PC-3 (cell line): ENCODE data around the gene CARMIL1. TPM values are rescaled to one million over a fixed set of nuclear protein-coding genes. Genes with fewer than 3 reads are reported as not detected.
A peak's percentile ranks its signal among the peaks of the same experiment; 100 is the strongest.

ENCODE experiments used
- ATAC-seq: fragments of 200-7000 bp; cut with Tn5 transposase; 2 replicates; pipeline ENCODE4 v1.9.1; 2020; ENCODE audit warnings: mild to moderate bottlenecking, moderate library complexity
- BruUV-seq: library from RNA; stranded (reverse); fragments of 400-500 nt; replicated peaks from 2 replicates; lab custom pipeline; 2021; lab: Mats Ljungman, UMichigan
- CTCF ChIA-PET: fragments of 300-600 bp; sonication (Branson Sonifier 250); formaldehyde crosslinking; loops from one replicate; lab custom pipeline; 2022; ENCODE audit warnings: antibody characterized with exemption; lab: Charles Lee
- POLR2A ChIA-PET: fragments of 300-600 bp; sonication (Branson Sonifier 250); formaldehyde crosslinking; loops from one replicate; lab custom pipeline; 2022; ENCODE audit warnings: antibody characterized with exemption; ENCODE audit not compliant: unreplicated experiment; lab: Charles Lee
- DNase-seq: peaks from one replicate; pipeline ENCODE4 v3.0.0-alpha.2; 2015
- H2AFZ ChIP-seq: fragments of 300-600 bp; sonication (generic); 2 replicates; pipeline ENCODE4 v1.6.0; 2016; ENCODE audit warnings: antibody characterized with exemption, low read length
- H3F3A ChIP-seq: fragments of 300-600 bp; sonication (generic); one replicate; pipeline ENCODE4 v1.6.0; 2017; ENCODE audit warnings: antibody characterized with exemption, low read length, control low read depth, mild to moderate bottlenecking; ENCODE audit not compliant: unreplicated experiment
- H3K27ac ChIP-seq: fragments of 300-600 bp; sonication (generic); 2 replicates; pipeline ENCODE4 v1.5.1; 2016; ENCODE audit warnings: mild to moderate bottlenecking, low read length
- H3K27me3 ChIP-seq: fragments of 300-600 bp; sonication (generic); 2 replicates; pipeline ENCODE4 v1.6.1; 2016; ENCODE audit warnings: low read length, mixed read lengths
- H3K36me3 ChIP-seq: fragments of 300-600 bp; sonication (generic); 2 replicates; pipeline ENCODE4 v1.6.1; 2016; ENCODE audit warnings: low read depth, mixed run types, low read length, mixed read lengths
- H3K4me1 ChIP-seq: fragments of 300-600 bp; sonication (generic); 2 replicates; pipeline ENCODE4 v1.5.1; 2016; ENCODE audit warnings: low read length; ENCODE audit not compliant: insufficient read depth
- H3K4me2 ChIP-seq: fragments of 300-600 bp; sonication (generic); 2 replicates; pipeline ENCODE4 v1.6.0; 2016; ENCODE audit warnings: low read length
- H3K4me3 ChIP-seq: fragments of 300-600 bp; sonication (generic); 2 replicates; pipeline ENCODE4 v1.5.1; 2016; ENCODE audit warnings: mild to moderate bottlenecking, low read length, mixed read lengths
- H3K79me2 ChIP-seq: fragments of 300-600 bp; sonication (generic); 2 replicates; pipeline ENCODE4 v1.6.1; 2017; ENCODE audit warnings: low read length, mixed read lengths
- H3K9ac ChIP-seq: fragments of 300-600 bp; sonication (generic); 2 replicates; pipeline ENCODE4 v1.6.0; 2016; ENCODE audit warnings: mild to moderate bottlenecking, low read length
- H3K9me2 ChIP-seq: fragments of 300-600 bp; sonication (generic); replicated peaks from 2 replicates; pipeline ENCODE4 v1.6.1; 2016; ENCODE audit warnings: mixed run types, low read length, mixed read lengths
- H3K9me3 ChIP-seq: fragments of 300-600 bp; sonication (generic); 2 replicates; pipeline ENCODE4 v1.6.1; 2016; ENCODE audit warnings: low read length, mixed read lengths
- H4K20me1 ChIP-seq: fragments of 300-600 bp; sonication (generic); 2 replicates; pipeline ENCODE4 v1.6.1; 2016; ENCODE audit warnings: low read length, mixed read lengths
- CTCF ChIP-seq: fragments of 300-600 bp; sonication (generic); conservative IDR thresholded peaks from 2 replicates; pipeline ENCODE4 v1.5.1; 2017; ENCODE audit warnings: antibody characterized with exemption, low read depth, mild to moderate bottlenecking, low read length
- EZH2 ChIP-seq: fragments of 300-600 bp; sonication (generic); IDR thresholded peaks from one replicate; pipeline ENCODE4 v1.6.1; 2017; ENCODE audit warnings: antibody characterized with exemption, mild to moderate bottlenecking, low read length; ENCODE audit not compliant: unreplicated experiment
- EZH2phosphoT487 ChIP-seq: fragments of 300-600 bp; sonication (generic); IDR thresholded peaks from 2 replicates; pipeline ENCODE4 v1.6.1; 2018; ENCODE audit warnings: mild to moderate bottlenecking, antibody characterized with exemption, low read length, borderline replicate concordance
- intact Hi-C: fragments of 100-400 bp; cut with micrococcal nuclease; formaldehyde crosslinking; loops from 2 replicates; pipeline ENCODE4 v1.9.0; 2023
- total RNA-seq: library from RNA; depleted of rRNA; stranded (reverse); fragments of >200 nt; gene quantifications from 2 replicates; pipeline ENCODE4 v1.2.3, GENCODE V29; 2014

Gene CARMIL1
- total RNA-seq, 1 experiment from 2014 or later = 22.0 TPM

GRCh38 chr6:25292384-25292783 is 13.2 kb downstream of the CARMIL1 start:
- no peaks in the 10 kb centered on the region for H3K4me1 ChIP-seq
- no peak overlapping the region for H3K4me2 ChIP-seq
- BruUV-seq = no TSS peak
- no peak overlapping the region for H3K9ac ChIP-seq
- ChIA-PET CTCF (no interaction called here), POLR2A (interaction anchor here (0.5 kb wide), 1 partner anchor 82 kb away, joined by 4 read pairs; no protein-coding TSS in a partner anchor)
- DNase-seq (no peak), ATAC-seq (no peak)
- no peaks in the 10 kb centered on the region for H3K9me2 ChIP-seq
- H3K36me3 ChIP-seq = no peaks in the 10 kb centered on the region
- H3K4me3 ChIP-seq = no peak overlapping the region
- no peaks in the 10 kb centered on the region for H3K27me3 ChIP-seq
- no peak overlapping the region for H3K27ac ChIP-seq
- no peaks in the 10 kb centered on the region for H3K9me3 ChIP-seq
- H2AFZ ChIP-seq = no peak overlapping the region
- TF ChIP-seq EZH2phosphoT487 (no peak), EZH2 (no peak)
- intact Hi-C loops = no loop called here
- peaks cover 57% of the 10 kb centered on the region for H3K79me2 ChIP-seq
- no peaks in the 10 kb centered on the region for H3F3A ChIP-seq
- H4K20me1 ChIP-seq = no peaks in the 10 kb centered on the region; the same call in 1 of the 2 replicates

DNA sequence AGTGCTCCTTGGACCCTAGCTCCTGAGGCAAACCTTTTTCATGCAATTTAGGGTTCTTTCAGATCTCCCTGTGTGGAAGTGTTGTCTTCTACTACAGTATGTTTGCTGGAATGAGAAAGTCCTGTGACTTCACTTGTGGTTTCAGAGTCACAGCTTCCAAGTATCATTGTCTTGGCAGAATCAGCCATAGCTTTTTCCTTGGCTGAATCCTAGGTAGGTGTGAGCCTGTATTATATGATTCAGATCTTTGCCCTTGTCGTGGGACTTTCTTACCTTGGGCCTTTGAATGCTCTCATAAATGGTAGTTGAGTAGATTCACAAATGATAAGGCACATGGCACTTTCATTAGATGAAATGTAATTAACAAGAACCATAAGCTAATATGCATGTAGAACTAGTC is 16.5 kb downstream of the CARMIL1 start:
- Histone ChIP-seq H3F3A (no peaks in the 10 kb centered on the region), H3K27me3 (no peaks in the 10 kb centered on the region), H3K27ac (no peak overlapping the region), H3K4me2 (no peak overlapping the region), H3K9me3 (no peaks in the 10 kb centered on the region), H3K9me2 (no peaks in the 10 kb centered on the region), H2AFZ (no peak overlapping the region), H3K79me2 (peaks cover 42% of the 10 kb centered on the region), H3K4me1 (no peaks in the 10 kb centered on the region), H3K36me3 (no peaks in the 10 kb centered on the region), H3K4me3 (no peak overlapping the region), H4K20me1 (no peaks in the 10 kb centered on the region), H3K9ac (no peak overlapping the region)
- intact Hi-C loops = no loop called here
- POLR2A ChIA-PET = no interaction called here
- TF ChIP-seq CTCF (no peak), EZH2 (no peak), EZH2phosphoT487 (no peak)
- no TSS peak for BruUV-seq
- DNase-seq (peak; percentile 18), ATAC-seq (peak; percentile 20; the same call in 1 of the 2 replicates)
- CTCF ChIA-PET = interaction anchor here (0.5 kb wide), 1 partner anchor 17 kb away, joined by 3 read pairs; no protein-coding TSS in a partner anchor

GRCh38 chr6:25296217-25296905 is 17.2 kb downstream of the CARMIL1 start:
- Histone ChIP-seq H3K4me3 (no peak overlapping the region), H3F3A (no peaks in the 10 kb centered on the region), H4K20me1 (no peaks in the 10 kb centered on the region), H3K36me3 (no peaks in the 10 kb centered on the region), H2AFZ (no peak overlapping the region), H3K27me3 (no peaks in the 10 kb centered on the region), H3K4me1 (no peaks in the 10 kb centered on the region), H3K9ac (no peak overlapping the region), H3K27ac (no peak overlapping the region), H3K9me2 (no peaks in the 10 kb centered on the region), H3K79me2 (peaks cover 44% of the 10 kb centered on the region), H3K4me2 (no peak overlapping the region), H3K9me3 (no peaks in the 10 kb centered on the region)
- no peak for DNase-seq
- POLR2A ChIA-PET = no interaction called here
- CTCF ChIA-PET = no interaction called here
- BruUV-seq = no TSS peak
- TF ChIP-seq EZH2 = no peak
- intact Hi-C loops = no loop called here
- no peak for ATAC-seq
